Mesodermal cell (in vitro differentiated cells): ENCODE measurements around the gene ANKRD33.
A peak's percentile ranks its signal among the peaks of the same experiment; 100 is the strongest.

Experiments used
- H3K27ac ChIP-seq: 2 replicates; pipeline ENCODE4 v1.7.0; 2013; ENCODE audit warnings: mild to moderate bottlenecking, low read depth, low read length, moderate library complexity; ENCODE audit not compliant: severe bottlenecking
- H3K36me3 ChIP-seq: 2 replicates; pipeline ENCODE4 v1.7.1; 2013; ENCODE audit warnings: mild to moderate bottlenecking, low read length, moderate library complexity; ENCODE audit not compliant: control insufficient read depth, insufficient read depth
- H3K4me1 ChIP-seq: one replicate; pipeline ENCODE4 v1.7.1; 2013; ENCODE audit warnings: mild to moderate bottlenecking, low read length; ENCODE audit not compliant: insufficient read depth, control insufficient read depth, poor library complexity, severe bottlenecking
- H3K4me3 ChIP-seq: 2 replicates; pipeline ENCODE4 v1.7.0; 2013; ENCODE audit warnings: low read length, control low read depth, mild to moderate bottlenecking; ENCODE audit not compliant: insufficient read depth, poor library complexity, severe bottlenecking; ENCODE audit errors: extremely low read depth
- H3K9me3 ChIP-seq: 2 replicates; pipeline ENCODE4 v1.7.1; 2013; ENCODE audit warnings: mild to moderate bottlenecking, low read length, moderate library complexity; ENCODE audit not compliant: control insufficient read depth
- WGBS, 2 experiments: methylation state at CpG; one replicate each; pipeline ENCODE4 v1.1.5; 2013; ENCODE audit warnings: missing lambda C conversion rate in 2 of 2; ENCODE audit not compliant: insufficient coverage in 2 of 2; 5-methylcytosine and 5-hydroxymethylcytosine counted together

Gene ANKRD33

GRCh38 chr12:51847643-51848325 lies 40.1 kb upstream of the ANKRD33 start:
- Histone ChIP-seq H3K9me3 (no peaks in the 10 kb centered on the region), H3K4me1 (peaks cover 11% of the 10 kb centered on the region), H3K4me3 (peak overlapping the region; percentile 85), H3K27ac (peak overlapping the region; percentile 83), H3K36me3 (peaks cover 21% of the 10 kb centered on the region)
- WGBS, 2 experiments: 0% methylated on average over 20 to 27 of the region's 40 CpGs

GRCh38 chr12:51848326-51848727 lies 39.6 kb upstream of the ANKRD33 start, which contains the start of gene FIGNL2:
Gene FIGNL2 (minus strand): TSS chr12:51848718. CDS start chr12:51822413, 26,305 bp downstream.
- peak within 1 kb of the TSS; percentile 83 for H3K27ac ChIP-seq
- WGBS, 2 experiments: 0% methylated on average over 12 to 29 of the region's 51 CpGs
- H3K4me3 ChIP-seq: peak within 1 kb of the TSS; percentile 85
- no peaks in the 10 kb centered on the region for H3K9me3 ChIP-seq
- peaks cover 21% of the 10 kb centered on the region for H3K36me3 ChIP-seq
- H3K4me1 ChIP-seq: peaks cover 11% of the 10 kb centered on the region

GRCh38 chr12:51848841-51849735 lies 38.8 kb upstream of the ANKRD33 start:
- WGBS, 2 experiments: 10 to 13% methylated on average over 22 to 23 of the region's 57 CpGs
- peaks cover 11% of the 10 kb centered on the region for H3K4me1 ChIP-seq
- H3K9me3 ChIP-seq: no peaks in the 10 kb centered on the region
- H3K27ac ChIP-seq: peak overlapping the region; percentile 45
- H3K36me3 ChIP-seq: peaks cover 21% of the 10 kb centered on the region
- H3K4me3 ChIP-seq: peak overlapping the region; percentile 38

- Histone ChIP-seq H3K27ac (no peak overlapping the region), H3K36me3 (peaks cover 11% of the 10 kb centered on the region), H3K4me3 (no peak overlapping the region), H3K9me3 (no peaks in the 10 kb centered on the region), H3K4me1 (peaks cover 11% of the 10 kb centered on the region)
- 90 to 92% methylated on average over 5 to 8 of the region's 8 CpGs for WGBS, 2 experiments
Measured at GRCh38 chr12:51850081-51850964, 37.6 kb upstream of the ANKRD33 start.

- Histone ChIP-seq H3K9me3 (no peaks in the 10 kb centered on the region), H3K36me3 (peaks cover 5% of the 10 kb centered on the region), H3K4me3 (no peak overlapping the region), H3K27ac (no peak overlapping the region), H3K4me1 (peaks cover 13% of the 10 kb centered on the region)
- WGBS, 2 experiments: 86 to 95% methylated on average over 2 to 3 of the region's 4 CpGs
Measured at GRCh38 chr12:51850965-51851299, 37.0 kb upstream of the ANKRD33 start.

GRCh38 chr12:51851413-51852124 lies 36.3 kb upstream of the ANKRD33 start:
- Histone ChIP-seq H3K4me3 (no peak overlapping the region), H3K36me3 (no peaks in the 10 kb centered on the region), H3K9me3 (no peaks in the 10 kb centered on the region), H3K4me1 (peaks cover 11% of the 10 kb centered on the region), H3K27ac (no peak overlapping the region)
- 72 to 73% methylated on average over 6 of the region's 8 CpGs for WGBS, 2 experiments

- Histone ChIP-seq H3K4me1 (peaks cover 9% of the 10 kb centered on the region), H3K27ac (no peak overlapping the region), H3K4me3 (no peak overlapping the region), H3K36me3 (no peaks in the 10 kb centered on the region), H3K9me3 (no peaks in the 10 kb centered on the region)
- WGBS, 2 experiments: 88% methylated on average over 4 of the region's 5 CpGs
Measured at GRCh38 chr12:51852404-51853137, 35.3 kb upstream of the ANKRD33 start.

GRCh38 chr12:51855586-51856428 lies 32.1 kb upstream of the ANKRD33 start:
- Histone ChIP-seq H3K36me3 (no peaks in the 10 kb centered on the region), H3K27ac (peak overlapping the region; percentile 81), H3K4me3 (peak overlapping the region; percentile 23), H3K9me3 (no peaks in the 10 kb centered on the region), H3K4me1 (peaks cover 9% of the 10 kb centered on the region)
- WGBS, 2 experiments: 10 to 17% methylated on average over 15 to 19 of the region's 21 CpGs

- no peak overlapping the region for H3K27ac ChIP-seq
- H3K4me1 ChIP-seq: peaks cover 25% of the 10 kb centered on the region
Measured at GRCh38 chr12:51860986-51861385, 26.9 kb upstream of the ANKRD33 start.

More at GRCh38 chr12:51860986-51861385, 26.9 kb upstream of the ANKRD33 start:
- no peak overlapping the region for H3K4me3 ChIP-seq
- H3K36me3 ChIP-seq: no peaks in the 10 kb centered on the region
- 92% methylated on average over 1 of the region's 3 CpGs for WGBS, 2 experiments
- no peaks in the 10 kb centered on the region for H3K9me3 ChIP-seq
